Measurements from ENCODE around the gene NEK1. TPM values are rescaled to one million over a fixed set of nuclear protein-coding genes. Genes with fewer than 3 reads are reported as not detected.
A peak's percentile ranks its signal among the peaks of the same experiment; 100 is the strongest.

Gene NEK1
- total RNA-seq, 2 donors from 2014 or later: 12.2 to 15.1 TPM

GRCh38 chr4:169622566-169622965, 10.2 kb upstream of the NEK1 start:
- Mint-ChIP-seq H3K27me3 (ENCODE audit: insufficient read depth) (no peaks in the 10 kb centered on the region), H3K4me1 (peaks cover 31% of the 10 kb centered on the region), H3K27ac (no peak overlapping the region), H3K4me3 (peak overlapping the region; percentile 96), H3K9me3 (no peaks in the 10 kb centered on the region), H3K36me3 (ENCODE audit: low read depth) (no peaks in the 10 kb centered on the region)
- H3K9me3 ChIP-seq (ENCODE audit: control insufficient read depth, low read length): no peaks in the 10 kb centered on the region
- H3K27me3 ChIP-seq (ENCODE audit: control insufficient read depth, insufficient read depth, low read length, poor library complexity, severe bottlenecking): no peaks in the 10 kb centered on the region
- 71 to 76% methylated on average over 3 to 4 of the region's 4 CpGs for WGBS, 2 experiments (ENCODE audit: insufficient coverage in 1 of 2, insufficient read length in 1 of 2)
- TF ChIP-seq, protein P1, sequence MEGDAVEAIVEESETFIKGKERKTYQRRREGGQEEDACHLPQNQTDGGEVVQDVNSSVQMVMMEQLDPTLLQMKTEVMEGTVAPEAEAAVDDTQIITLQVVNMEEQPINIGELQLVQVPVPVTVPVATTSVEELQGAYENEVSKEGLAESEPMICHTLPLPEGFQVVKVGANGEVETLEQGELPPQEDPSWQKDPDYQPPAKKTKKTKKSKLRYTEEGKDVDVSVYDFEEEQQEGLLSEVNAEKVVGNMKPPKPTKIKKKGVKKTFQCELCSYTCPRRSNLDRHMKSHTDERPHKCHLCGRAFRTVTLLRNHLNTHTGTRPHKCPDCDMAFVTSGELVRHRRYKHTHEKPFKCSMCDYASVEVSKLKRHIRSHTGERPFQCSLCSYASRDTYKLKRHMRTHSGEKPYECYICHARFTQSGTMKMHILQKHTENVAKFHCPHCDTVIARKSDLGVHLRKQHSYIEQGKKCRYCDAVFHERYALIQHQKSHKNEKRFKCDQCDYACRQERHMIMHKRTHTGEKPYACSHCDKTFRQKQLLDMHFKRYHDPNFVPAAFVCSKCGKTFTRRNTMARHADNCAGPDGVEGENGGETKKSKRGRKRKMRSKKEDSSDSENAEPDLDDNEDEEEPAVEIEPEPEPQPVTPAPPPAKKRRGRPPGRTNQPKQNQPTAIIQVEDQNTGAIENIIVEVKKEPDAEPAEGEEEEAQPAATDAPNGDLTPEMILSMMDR (conservative IDR thresholded peaks at IDR 0.05): no peak
- no peak for DNase-seq
- no peak overlapping the region for H3K27ac ChIP-seq (ENCODE audit: low read depth, low read length)
- H3K4me1 ChIP-seq (ENCODE audit: control insufficient read depth, insufficient read depth, low read length): peaks cover 6% of the 10 kb centered on the region
- no peaks in the 10 kb centered on the region for H3K36me3 ChIP-seq (ENCODE audit: control insufficient read depth, insufficient read depth, low read length)
- H3K4me3 ChIP-seq (ENCODE audit: low read length): peak overlapping the region; percentile 98
- H3K9ac ChIP-seq (ENCODE audit: extremely low read depth, low read length, poor library complexity, severe bottlenecking): no peak overlapping the region

DNA sequence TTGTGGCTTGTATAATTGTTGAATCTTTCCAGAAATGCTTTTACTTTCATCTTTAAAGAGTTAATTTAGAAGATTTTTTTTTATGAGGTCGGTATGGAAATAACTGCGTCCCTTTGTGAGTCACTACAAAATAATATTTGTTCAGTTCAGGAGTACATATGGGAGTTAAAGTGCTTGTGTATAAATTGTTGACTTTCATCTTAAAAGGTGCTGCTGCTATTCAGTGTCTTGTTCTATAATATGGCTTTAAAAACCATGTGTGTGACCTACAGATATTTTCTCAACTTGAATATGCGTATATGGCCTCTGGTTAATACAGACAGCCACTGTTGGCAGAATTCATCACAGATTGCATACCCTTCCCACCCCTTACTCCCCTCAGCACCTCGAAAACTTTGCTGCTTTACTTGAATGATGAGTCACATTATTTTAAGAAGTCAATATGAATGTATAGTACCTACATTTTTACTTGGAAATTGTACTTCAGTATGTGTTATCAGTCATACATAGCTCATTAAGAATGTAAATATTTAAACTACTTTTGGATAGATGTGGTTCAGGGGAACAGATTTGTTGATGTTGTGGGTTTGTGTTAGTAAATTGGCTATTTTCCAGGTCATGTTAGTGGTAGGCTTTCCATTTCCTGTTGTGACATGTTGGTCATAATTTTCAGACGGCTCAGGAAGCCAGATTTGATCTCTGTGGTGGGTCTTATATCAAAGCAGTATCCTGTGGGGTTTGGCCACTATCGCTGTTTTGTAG, 9.5 kb upstream of the NEK1 start:
- no peaks in the 10 kb centered on the region for H3K36me3 ChIP-seq (ENCODE audit: control insufficient read depth, insufficient read depth, low read length)
- 48% methylated on average over 5 of the region's 6 CpGs; no CpG with 5 or more reads in 1 of the 2 experiments for WGBS, 2 experiments (ENCODE audit: insufficient coverage in 1 of 2, insufficient read length in 1 of 2)
- H3K9me3 Mint-ChIP-seq: no peaks in the 10 kb centered on the region
- no peak for DNase-seq
- H3K27me3 ChIP-seq (ENCODE audit: control insufficient read depth, insufficient read depth, low read length, poor library complexity, severe bottlenecking): no peaks in the 10 kb centered on the region
- TF ChIP-seq, protein P1 (conservative IDR thresholded peaks at IDR 0.05): no peak
- H3K27ac ChIP-seq (ENCODE audit: low read depth, low read length): no peak overlapping the region
- H3K9ac ChIP-seq (ENCODE audit: extremely low read depth, low read length, poor library complexity, severe bottlenecking): peak overlapping the region; percentile 98
- H3K4me1 Mint-ChIP-seq: peaks cover 25% of the 10 kb centered on the region
- peak overlapping the region; percentile 96 for H3K4me3 Mint-ChIP-seq
- no peaks in the 10 kb centered on the region for H3K27me3 Mint-ChIP-seq (ENCODE audit: insufficient read depth)
- peak overlapping the region; percentile 98 for H3K4me3 ChIP-seq (ENCODE audit: low read length)
- H3K9me3 ChIP-seq (ENCODE audit: control insufficient read depth, low read length): no peaks in the 10 kb centered on the region
- peak overlapping the region; percentile 72 for H3K27ac Mint-ChIP-seq
- H3K36me3 Mint-ChIP-seq (ENCODE audit: low read depth): no peaks in the 10 kb centered on the region
- H3K4me1 ChIP-seq (ENCODE audit: control insufficient read depth, insufficient read depth, low read length): peaks cover 1% of the 10 kb centered on the region

DNA sequence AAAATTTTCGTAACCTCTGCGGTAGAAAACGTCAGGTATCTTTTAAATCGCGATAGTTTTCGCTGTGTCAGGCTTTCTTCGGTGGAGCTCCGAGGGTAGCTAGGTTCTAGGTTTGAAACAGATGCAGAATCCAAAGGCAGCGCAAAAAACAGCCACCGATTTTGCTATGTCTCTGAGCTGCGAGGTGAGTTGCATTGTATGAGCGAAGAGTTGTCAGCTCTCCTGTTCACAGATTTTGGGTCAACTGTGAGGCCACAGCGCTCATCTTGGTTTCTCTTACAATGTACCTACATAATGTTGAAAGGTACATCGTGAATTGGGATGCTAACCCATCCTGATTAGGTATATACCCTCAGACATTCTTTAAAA, 8.5 kb upstream of the NEK1 start:
- TF ChIP-seq, protein P1 (conservative IDR thresholded peaks at IDR 0.05): no peak
- Histone ChIP-seq H3K27me3 (ENCODE audit: control insufficient read depth, insufficient read depth, low read length, poor library complexity, severe bottlenecking) (no peaks in the 10 kb centered on the region), H3K9me3 (ENCODE audit: control insufficient read depth, low read length) (no peaks in the 10 kb centered on the region), H3K36me3 (ENCODE audit: control insufficient read depth, insufficient read depth, low read length) (no peaks in the 10 kb centered on the region), H3K4me1 (ENCODE audit: control insufficient read depth, insufficient read depth, low read length) (no peaks in the 10 kb centered on the region), H3K4me3 (ENCODE audit: low read length) (peak overlapping the region; percentile 98), H3K9ac (ENCODE audit: extremely low read depth, low read length, poor library complexity, severe bottlenecking) (peak overlapping the region; percentile 98), H3K27ac (ENCODE audit: low read depth, low read length) (peak overlapping the region; percentile 57)
- Mint-ChIP-seq H3K27me3 (ENCODE audit: insufficient read depth) (no peaks in the 10 kb centered on the region), H3K9me3 (no peaks in the 10 kb centered on the region), H3K36me3 (ENCODE audit: low read depth) (no peaks in the 10 kb centered on the region), H3K4me3 (peak overlapping the region; percentile 96), H3K27ac (peak overlapping the region; percentile 99), H3K4me1 (peaks cover 17% of the 10 kb centered on the region)
- WGBS, 2 experiments (ENCODE audit: insufficient coverage in 1 of 2, insufficient read length in 1 of 2): 0 to 4% methylated on average over 6 to 14 of the region's 14 CpGs
- DNase-seq: peak; percentile 68

Data from endodermal cell (in vitro differentiated cells).